ENCODE results near the gene SGF29.

SGF29 gene

GRCh38 chr16:28567292-28567691, 13.6 kb downstream of the SGF29 start:
- Histone ChIP-seq H3K4me1 (peaks cover 9% of the 10 kb centered on the region), H3K4me3 (no peak overlapping the region), H3K9ac (no peak overlapping the region), H3K36me3 (peaks cover 56% of the 10 kb centered on the region), H4K20me1 (peaks cover 23% of the 10 kb centered on the region), H3K27ac (no peak overlapping the region), H3K9me3 (peaks cover 37% of the 10 kb centered on the region), H3K27me3 (no peaks in the 10 kb centered on the region), H3K4me2 (no peak overlapping the region)
- TF ChIP-seq Cebpa-rat (IDR thresholded peaks at IDR 0.05): no peak

GRCh38 chr16:28569021-28569420, 15.3 kb downstream of the SGF29 start:
- H3K4me2 ChIP-seq: no peak overlapping the region
- H3K27me3 ChIP-seq: no peaks in the 10 kb centered on the region
- H3K4me1 ChIP-seq: peaks cover 22% of the 10 kb centered on the region
- peaks cover 59% of the 10 kb centered on the region for H3K36me3 ChIP-seq
- peaks cover 37% of the 10 kb centered on the region for H3K9me3 ChIP-seq
- TF ChIP-seq Cebpa-rat (IDR thresholded peaks at IDR 0.05): no peak
- no peak overlapping the region for H3K4me3 ChIP-seq
- H4K20me1 ChIP-seq: peaks cover 25% of the 10 kb centered on the region
- H3K9ac ChIP-seq: no peak overlapping the region
- H3K27ac ChIP-seq: no peak overlapping the region

- Histone ChIP-seq H3K27ac (no peak overlapping the region), H3K4me3 (no peak overlapping the region), H3K4me1 (peaks cover 22% of the 10 kb centered on the region), H3K4me2 (no peak overlapping the region), H3K9ac (no peak overlapping the region), H4K20me1 (peaks cover 32% of the 10 kb centered on the region), H3K9me3 (peaks cover 34% of the 10 kb centered on the region), H3K36me3 (peaks cover 62% of the 10 kb centered on the region), H3K27me3 (no peaks in the 10 kb centered on the region)
- TF ChIP-seq Cebpa-rat (IDR thresholded peaks at IDR 0.05): no peak
Observed at GRCh38 chr16:28569968-28570752, 16.4 kb downstream of the SGF29 start.

- H4K20me1 ChIP-seq: peaks cover 32% of the 10 kb centered on the region
- peaks cover 22% of the 10 kb centered on the region for H3K4me1 ChIP-seq
- no peak for TF ChIP-seq Cebpa-rat (IDR thresholded peaks at IDR 0.05)
- H3K27me3 ChIP-seq: no peaks in the 10 kb centered on the region
- peaks cover 43% of the 10 kb centered on the region; the same call in 1 of the 2 replicates for H3K36me3 ChIP-seq
- peaks cover 6% of the 10 kb centered on the region for H3K9me3 ChIP-seq
- peak overlapping the region; percentile 51 for H3K27ac ChIP-seq
- H3K4me3 ChIP-seq: no peak overlapping the region
- peak overlapping the region; percentile 53 for H3K4me2 ChIP-seq
- peak overlapping the region; percentile 27; the same call in 1 of the 2 replicates for H3K9ac ChIP-seq
Observed at GRCh38 chr16:28572696-28573510, 19.2 kb downstream of the SGF29 start.

GRCh38 chr16:28573738-28574718, 20.3 kb downstream of the SGF29 start:
- peaks cover 35% of the 10 kb centered on the region; the same call in 1 of the 2 replicates for H3K36me3 ChIP-seq
- TF ChIP-seq Cebpa-rat (IDR thresholded peaks at IDR 0.05): no peak

GRCh38 chr16:28574925-28575324, 21.2 kb downstream of the SGF29 start:
- Histone ChIP-seq H3K27me3 (no peaks in the 10 kb centered on the region), H3K4me3 (no peak overlapping the region), H3K4me2 (no peak overlapping the region), H4K20me1 (peaks cover 24% of the 10 kb centered on the region), H3K4me1 (peaks cover 22% of the 10 kb centered on the region), H3K9me3 (no peaks in the 10 kb centered on the region), H3K9ac (no peak overlapping the region), H3K36me3 (peaks cover 26% of the 10 kb centered on the region; the same call in 1 of the 2 replicates), H3K27ac (no peak overlapping the region)
- no peak for TF ChIP-seq Cebpa-rat (IDR thresholded peaks at IDR 0.05)

More at GRCh38 chr16:28573738-28574718, 20.3 kb downstream of the SGF29 start:
- Histone ChIP-seq H3K9ac (no peak overlapping the region), H3K4me2 (no peak overlapping the region), H4K20me1 (peaks cover 32% of the 10 kb centered on the region), H3K27ac (no peak overlapping the region), H3K4me3 (no peak overlapping the region), H3K27me3 (no peaks in the 10 kb centered on the region), H3K9me3 (no peaks in the 10 kb centered on the region), H3K4me1 (peaks cover 22% of the 10 kb centered on the region)

- Histone ChIP-seq H3K27me3 (no peaks in the 10 kb centered on the region), H3K27ac (no peak overlapping the region), H3K9me3 (no peaks in the 10 kb centered on the region), H3K9ac (no peak overlapping the region), H3K36me3 (peaks cover 30% of the 10 kb centered on the region), H3K4me3 (no peak overlapping the region), H3K4me2 (no peak overlapping the region), H3K4me1 (peaks cover 22% of the 10 kb centered on the region), H4K20me1 (peaks cover 22% of the 10 kb centered on the region)
- no peak for TF ChIP-seq Cebpa-rat (IDR thresholded peaks at IDR 0.05)
Observed at GRCh38 chr16:28575446-28576109, 21.9 kb downstream of the SGF29 start.

GRCh38 chr16:28580726-28581315, 27.1 kb downstream of the SGF29 start:
- no peak overlapping the region for H3K4me3 ChIP-seq
- no peaks in the 10 kb centered on the region; the same call in 1 of the 2 replicates for H4K20me1 ChIP-seq
- no peak overlapping the region for H3K4me2 ChIP-seq
- no peaks in the 10 kb centered on the region for H3K9me3 ChIP-seq
- no peak for TF ChIP-seq Cebpa-rat (IDR thresholded peaks at IDR 0.05)
- H3K27ac ChIP-seq: no peak overlapping the region
- no peak overlapping the region for H3K9ac ChIP-seq
- peaks cover 57% of the 10 kb centered on the region for H3K36me3 ChIP-seq
- H3K27me3 ChIP-seq: no peaks in the 10 kb centered on the region
- no peaks in the 10 kb centered on the region for H3K4me1 ChIP-seq

Measured in BLaER1 (cell line).